Gastroesophageal sphincter (tissue), 4 donors: ENCODE data around the gene LRRTM4. TPM values are rescaled to one million over a fixed set of nuclear protein-coding genes. Genes with fewer than 3 reads are reported as not detected.

Experiments
- ATAC-seq: fragments of 150-250 bp; one replicate; pipeline ENCODE4 v1.9.1; 2016; ENCODE audit warnings: mild to moderate bottlenecking, moderate library complexity
- H3K27ac ChIP-seq, 4 donors: fragments of 200-600 bp; sonication (generic) in 3 of 4; 1 replicate in 3 of 4; 2 replicates in 1 of 4; pipeline ENCODE4 v1.5.1; 2016 to 2019
- H3K27me3 ChIP-seq: fragments of 200-600 bp; sonication (generic); one replicate; pipeline ENCODE4 v1.5.1; 2019
- H3K36me3 ChIP-seq, 2 donors: fragments of 200-600 bp; sonication (generic); one replicate each; pipeline ENCODE4 v1.5.1; 2019; ENCODE audit warnings: control low read depth in 1 of 2
- H3K4me1 ChIP-seq, 3 donors: fragments of 200-600 bp; sonication (generic); 1 replicate in 2 of 3; 2 replicates in 1 of 3; pipeline ENCODE4 v1.5.1; 2016 to 2019; ENCODE audit warnings: control low read depth in 2 of 3
- H3K4me3 ChIP-seq, 2 donors: fragments of 200-600 bp; sonication (generic); one replicate each; pipeline ENCODE4 v1.5.1; 2019; ENCODE audit warnings: mild to moderate bottlenecking in 1 of 2, moderate library complexity in 1 of 2
- H3K9me3 ChIP-seq, 3 donors: fragments of 200-600 bp; sonication (generic); one replicate each; pipeline ENCODE4 v1.5.1; 2017 to 2019; ENCODE audit warnings: control low read depth in 2 of 3
- EP300 ChIP-seq: sonication (generic); formaldehyde crosslinking; IDR thresholded peaks from one replicate; pipeline ENCODE4 v1.6.1; 2017; ENCODE audit warnings: antibody characterized with exemption, mild to moderate bottlenecking
- POLR2A ChIP-seq, 2 donors: fragments of 450-650 bp; IDR thresholded peaks; one replicate each; pipeline ENCODE4 v1.6.1; 2017; ENCODE audit warnings: antibody characterized with exemption in 2 of 2, mild to moderate bottlenecking in 2 of 2, moderate library complexity in 1 of 2
- POLR2AphosphoS5 ChIP-seq: sonication (generic); formaldehyde crosslinking; IDR thresholded peaks from one replicate; pipeline ENCODE4 v1.6.1; 2017; ENCODE audit warnings: antibody characterized with exemption
- WGBS, 2 donors: methylation state at CpG; one replicate each; pipeline ENCODE4 v1.1.5; 2018; ENCODE audit warnings: low coverage in 1 of 2; 5-methylcytosine and 5-hydroxymethylcytosine counted together
- total RNA-seq, 4 donors: library from RNA; depleted of rRNA; stranded (reverse); fragments of >200 nt; gene quantifications; one replicate each; pipeline ENCODE4 v1.1.0, GENCODE V29; 2016
- TF ChIP-seq, protein P1 (sequence below), 4 experiments: fragments of 200-600 bp in 2 of 4; fragments of 450-650 bp in 2 of 4; sonication (generic) in 1 of 4; IDR thresholded peaks; one replicate each; pipeline ENCODE4 v1.5.1; 2017 to 2019; ENCODE audit warnings: antibody characterized with exemption in 4 of 4, mild to moderate bottlenecking in 2 of 4, moderate library complexity in 2 of 4

LRRTM4 gene
- total RNA-seq, 4 donors from 2014 or later = 0.12 to 0.30 (median 0.27) TPM; not detected in 1

DNA sequence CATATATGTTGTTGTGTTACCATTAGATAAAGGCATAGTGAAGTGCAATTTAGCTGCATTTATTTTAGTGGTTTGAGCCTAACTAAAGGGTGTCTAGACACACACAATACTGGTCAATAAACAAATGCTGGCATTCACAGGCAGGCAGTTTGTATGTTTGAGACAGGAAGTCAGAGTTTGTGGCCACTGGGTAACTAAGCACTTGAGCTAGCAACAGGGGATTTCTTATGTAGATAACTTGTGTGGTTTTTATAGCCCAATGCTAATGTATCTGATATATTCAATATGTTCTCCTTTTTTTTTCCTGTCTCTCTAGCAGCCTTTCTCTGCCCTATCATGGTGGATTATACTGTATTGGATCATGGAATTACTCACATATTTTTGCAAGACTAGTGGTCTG is 38.1 kb downstream of the LRRTM4 start:
- H3K9me3 ChIP-seq = no peaks in the 10 kb centered on the region
- H3K4me3 ChIP-seq = no peak overlapping the region
- H3K4me1 ChIP-seq = no peaks in the 10 kb centered on the region
- peaks cover 6% of the 10 kb centered on the region for H3K27me3 ChIP-seq
- TF ChIP-seq, protein P1, sequence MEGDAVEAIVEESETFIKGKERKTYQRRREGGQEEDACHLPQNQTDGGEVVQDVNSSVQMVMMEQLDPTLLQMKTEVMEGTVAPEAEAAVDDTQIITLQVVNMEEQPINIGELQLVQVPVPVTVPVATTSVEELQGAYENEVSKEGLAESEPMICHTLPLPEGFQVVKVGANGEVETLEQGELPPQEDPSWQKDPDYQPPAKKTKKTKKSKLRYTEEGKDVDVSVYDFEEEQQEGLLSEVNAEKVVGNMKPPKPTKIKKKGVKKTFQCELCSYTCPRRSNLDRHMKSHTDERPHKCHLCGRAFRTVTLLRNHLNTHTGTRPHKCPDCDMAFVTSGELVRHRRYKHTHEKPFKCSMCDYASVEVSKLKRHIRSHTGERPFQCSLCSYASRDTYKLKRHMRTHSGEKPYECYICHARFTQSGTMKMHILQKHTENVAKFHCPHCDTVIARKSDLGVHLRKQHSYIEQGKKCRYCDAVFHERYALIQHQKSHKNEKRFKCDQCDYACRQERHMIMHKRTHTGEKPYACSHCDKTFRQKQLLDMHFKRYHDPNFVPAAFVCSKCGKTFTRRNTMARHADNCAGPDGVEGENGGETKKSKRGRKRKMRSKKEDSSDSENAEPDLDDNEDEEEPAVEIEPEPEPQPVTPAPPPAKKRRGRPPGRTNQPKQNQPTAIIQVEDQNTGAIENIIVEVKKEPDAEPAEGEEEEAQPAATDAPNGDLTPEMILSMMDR (IDR thresholded peaks at IDR 0.05) = no peak
- no peak for TF ChIP-seq EP300
- no peak for TF ChIP-seq POLR2AphosphoS5
- no peak for TF ChIP-seq POLR2A (IDR thresholded peaks at IDR 0.05)
- H3K36me3 ChIP-seq = no peaks in the 10 kb centered on the region
- no peak for ATAC-seq
- no peak overlapping the region for H3K27ac ChIP-seq

DNA sequence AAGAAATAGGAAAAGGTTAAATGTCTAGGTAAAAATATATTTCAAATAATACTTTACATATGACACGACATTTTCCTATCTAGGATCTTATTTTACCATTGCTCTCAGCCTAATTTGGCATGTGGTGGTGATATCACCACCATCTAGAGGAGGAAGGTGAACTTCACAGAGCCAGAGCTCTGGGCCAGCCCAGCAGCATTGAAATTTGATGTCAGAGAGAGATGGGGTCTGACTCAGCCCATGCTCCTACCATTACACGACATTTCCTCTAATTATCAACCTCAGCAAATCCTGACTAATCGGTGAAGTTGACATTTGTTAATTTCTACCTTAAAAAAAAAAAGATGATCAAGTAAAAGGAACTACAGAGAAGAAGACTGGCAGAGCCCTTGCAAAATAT is 42.3 kb downstream of the LRRTM4 start:
- no peak overlapping the region for H3K4me3 ChIP-seq
- ATAC-seq = no peak
- 43 to 64% methylated on average over 3 of the region's 3 CpGs for WGBS, 2 donors
- no peaks in the 10 kb centered on the region for H3K36me3 ChIP-seq
- H3K27ac ChIP-seq = no peak overlapping the region
- no peaks in the 10 kb centered on the region for H3K9me3 ChIP-seq
- H3K4me1 ChIP-seq = no peaks in the 10 kb centered on the region
- no peaks in the 10 kb centered on the region for H3K27me3 ChIP-seq
- no peak for TF ChIP-seq POLR2AphosphoS5
- no peak for TF ChIP-seq POLR2A (IDR thresholded peaks at IDR 0.05)

DNA sequence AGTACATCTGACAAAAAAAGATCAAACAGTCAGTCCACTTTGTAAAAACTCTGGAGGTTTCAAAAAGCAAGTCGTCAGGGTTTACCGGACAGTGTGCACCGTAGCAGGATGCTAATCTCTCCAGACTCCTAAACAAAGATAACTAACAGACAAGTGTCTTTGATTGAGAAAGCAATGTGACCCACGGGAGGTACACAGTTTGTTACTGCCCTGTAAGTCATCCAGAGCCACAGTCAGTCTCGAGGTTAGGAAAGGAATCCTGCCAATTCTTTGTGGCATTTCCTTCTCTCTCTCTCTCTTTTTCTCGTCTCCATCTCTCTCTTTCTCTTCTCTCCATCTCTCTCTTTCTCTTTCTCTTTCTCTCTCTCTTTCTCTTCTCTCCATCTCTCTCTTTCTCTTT is 42.8 kb downstream of the LRRTM4 start:
- H3K36me3 ChIP-seq = no peaks in the 10 kb centered on the region
- H3K9me3 ChIP-seq = no peaks in the 10 kb centered on the region
- WGBS, 2 donors = 16 to 21% methylated on average over 6 of the region's 6 CpGs
- no peaks in the 10 kb centered on the region for H3K4me1 ChIP-seq
- H3K27ac ChIP-seq = no peak overlapping the region
- ATAC-seq = no peak
- TF ChIP-seq POLR2A (IDR thresholded peaks at IDR 0.05) (no peak), POLR2AphosphoS5 (no peak), EP300 (no peak)
- TF ChIP-seq, protein P1 (IDR thresholded peaks at IDR 0.05) = no peak
- H3K27me3 ChIP-seq = no peaks in the 10 kb centered on the region
- no peak overlapping the region for H3K4me3 ChIP-seq

DNA sequence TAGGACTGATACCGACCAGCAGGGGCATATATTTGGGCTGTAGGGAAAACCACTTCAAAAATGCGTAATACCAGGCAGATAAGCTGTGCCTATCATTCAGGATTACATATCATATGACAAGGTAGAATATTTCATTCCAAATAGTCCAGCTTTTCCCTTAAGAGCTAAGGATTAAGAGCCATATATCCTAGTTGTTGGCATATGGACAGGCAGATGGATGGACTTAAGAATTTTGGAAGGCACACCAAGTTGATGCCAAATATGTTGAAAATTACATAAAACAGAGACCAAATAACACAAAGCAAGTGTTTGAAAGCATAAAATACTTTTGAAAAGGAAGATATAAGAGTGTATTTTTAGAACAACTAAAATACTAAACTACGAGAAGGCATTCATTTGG is 52.1 kb downstream of the LRRTM4 start:
- Histone ChIP-seq H3K4me1 (no peaks in the 10 kb centered on the region), H3K4me3 (no peak overlapping the region), H3K27me3 (no peaks in the 10 kb centered on the region), H3K36me3 (no peaks in the 10 kb centered on the region), H3K9me3 (no peaks in the 10 kb centered on the region), H3K27ac (no peak overlapping the region)
- 55 to 58% methylated on average over 3 of the region's 3 CpGs for WGBS, 2 donors
- TF ChIP-seq POLR2AphosphoS5 (no peak), EP300 (no peak), POLR2A (IDR thresholded peaks at IDR 0.05) (no peak)
- no peak for ATAC-seq

DNA sequence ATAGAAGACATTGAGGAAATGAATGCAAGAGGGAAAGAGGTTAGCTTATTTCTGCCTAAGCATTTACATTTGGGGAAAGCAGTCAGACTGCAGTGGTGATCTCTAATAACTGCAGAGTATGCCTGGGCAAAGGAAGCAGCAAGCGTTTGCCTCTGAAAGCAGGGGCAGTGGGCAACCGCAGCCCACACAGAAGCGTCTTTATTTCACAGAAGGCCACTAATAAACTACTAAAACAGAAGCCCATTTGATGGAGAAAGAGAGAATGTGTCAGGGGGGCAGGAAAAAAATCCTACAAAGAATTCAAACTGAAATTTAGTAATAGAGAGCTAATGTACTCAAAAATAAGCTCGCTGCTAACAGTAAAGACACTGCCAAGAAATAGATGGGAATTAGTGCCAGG is 53.1 kb downstream of the LRRTM4 start:
- H3K27ac ChIP-seq = no peak overlapping the region
- no peaks in the 10 kb centered on the region for H3K36me3 ChIP-seq
- H3K27me3 ChIP-seq = no peaks in the 10 kb centered on the region
- TF ChIP-seq, protein P1 (IDR thresholded peaks at IDR 0.05) = no peak
- TF ChIP-seq EP300 = no peak
- no peak for TF ChIP-seq POLR2AphosphoS5
- TF ChIP-seq POLR2A (IDR thresholded peaks at IDR 0.05) = no peak
- ATAC-seq = no peak
- 36 to 67% methylated on average over 2 to 4 of the region's 4 CpGs for WGBS, 2 donors
- H3K4me1 ChIP-seq = no peaks in the 10 kb centered on the region
- no peaks in the 10 kb centered on the region for H3K9me3 ChIP-seq
- no peak overlapping the region for H3K4me3 ChIP-seq

DNA sequence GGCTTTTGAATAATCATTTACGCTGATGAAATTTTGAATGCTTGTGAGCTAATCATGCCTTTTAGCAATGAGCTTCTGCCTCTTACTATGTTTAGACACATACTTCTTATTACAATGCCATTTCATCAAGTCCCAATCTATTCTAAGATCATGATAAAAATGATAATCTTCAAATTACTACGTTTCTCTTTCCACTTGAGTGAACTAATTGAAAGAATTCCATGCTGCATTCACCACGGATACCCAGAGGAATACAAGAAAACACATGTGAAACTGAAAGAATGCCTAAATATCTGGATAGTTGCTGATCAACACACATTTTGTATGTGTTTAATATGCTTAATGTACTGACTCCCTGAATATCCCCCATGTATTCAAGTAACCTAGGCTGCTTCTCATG is 62.3 kb downstream of the LRRTM4 start:
- Histone ChIP-seq H3K4me1 (no peaks in the 10 kb centered on the region), H3K27me3 (no peaks in the 10 kb centered on the region), H3K4me3 (peak overlapping the region in 1 of 2 donors; percentile 12), H3K9me3 (no peaks in the 10 kb centered on the region), H3K36me3 (no peaks in the 10 kb centered on the region), H3K27ac (no peak overlapping the region)
- 41 to 43% methylated on average over 3 of the region's 3 CpGs for WGBS, 2 donors
- ATAC-seq = no peak
- TF ChIP-seq, protein P1 (IDR thresholded peaks at IDR 0.05) = no peak
- no peak for TF ChIP-seq POLR2A (IDR thresholded peaks at IDR 0.05)
- TF ChIP-seq EP300 = no peak
- TF ChIP-seq POLR2AphosphoS5 = no peak
